ENCODE data around the gene MOCS1.

The MOCS1 gene

DNA sequence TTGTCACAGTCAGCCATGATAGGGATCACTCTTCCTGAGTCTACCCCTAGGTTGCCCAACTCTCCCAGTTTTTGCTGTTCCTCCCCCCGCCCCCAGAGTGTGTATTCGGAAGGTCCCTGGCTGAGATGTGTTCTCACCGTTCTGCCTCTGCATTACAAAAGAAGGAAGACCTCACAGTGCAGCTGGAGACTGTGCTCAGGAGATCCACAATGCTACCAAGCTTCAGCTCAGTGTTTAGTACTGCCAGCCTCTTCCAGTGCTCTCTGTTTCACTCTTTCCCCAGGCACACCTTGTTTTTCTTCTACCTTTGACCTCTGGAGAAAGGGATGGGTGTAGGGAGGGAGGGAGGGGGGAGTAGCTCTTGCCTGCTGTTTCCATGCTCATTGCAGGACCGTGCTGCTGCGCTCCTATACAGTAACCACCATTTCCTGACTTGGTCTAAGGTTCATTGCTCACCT lies 13.4 kb upstream of the MOCS1 start:
- Histone ChIP-seq H3K36me3 (ENCODE audit: control insufficient read depth, insufficient read depth, low read length) (no peaks in the 10 kb centered on the region), H3K9me3 (ENCODE audit: control insufficient read depth, insufficient read depth, low read length) (no peaks in the 10 kb centered on the region), H3K4me1 (ENCODE audit: control insufficient read depth, insufficient read depth, low read length) (peaks cover 13% of the 10 kb centered on the region), H3K27me3 (ENCODE audit: control insufficient read depth, insufficient read depth, low read length) (no peaks in the 10 kb centered on the region), H3K9ac (ENCODE audit: low read depth, low read length) (no peak overlapping the region), H3K4me3 (ENCODE audit: low read depth, low read length) (no peak overlapping the region)

DNA sequence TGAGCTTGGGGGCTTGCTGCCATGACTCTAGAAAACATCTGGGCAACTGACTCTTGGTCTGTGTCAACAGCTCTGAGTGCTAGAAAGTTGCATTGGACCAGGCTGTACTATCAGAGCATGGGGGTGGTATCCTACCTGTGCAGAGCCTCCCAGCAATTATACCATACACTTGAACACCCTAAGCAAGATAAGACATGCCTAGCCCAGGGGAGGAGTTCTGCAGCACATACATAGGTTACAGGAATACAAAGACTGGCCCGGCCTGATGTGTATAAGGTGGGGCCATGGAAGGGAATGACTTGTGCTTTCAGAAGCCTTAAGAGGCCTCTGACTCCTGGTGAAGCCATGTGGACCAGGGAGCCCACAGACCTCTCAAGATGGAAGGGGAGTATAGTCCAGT lies 11.4 kb upstream of the MOCS1 start:
- H3K4me3 ChIP-seq (ENCODE audit: low read depth, low read length) = no peak overlapping the region
- peaks cover 13% of the 10 kb centered on the region for H3K4me1 ChIP-seq (ENCODE audit: control insufficient read depth, insufficient read depth, low read length)
- no peaks in the 10 kb centered on the region for H3K27me3 ChIP-seq (ENCODE audit: control insufficient read depth, insufficient read depth, low read length)
- no peak overlapping the region for H3K9ac ChIP-seq (ENCODE audit: low read depth, low read length)
- no peaks in the 10 kb centered on the region for H3K36me3 ChIP-seq (ENCODE audit: control insufficient read depth, insufficient read depth, low read length)
- H3K9me3 ChIP-seq (ENCODE audit: control insufficient read depth, insufficient read depth, low read length) = no peaks in the 10 kb centered on the region

DNA sequence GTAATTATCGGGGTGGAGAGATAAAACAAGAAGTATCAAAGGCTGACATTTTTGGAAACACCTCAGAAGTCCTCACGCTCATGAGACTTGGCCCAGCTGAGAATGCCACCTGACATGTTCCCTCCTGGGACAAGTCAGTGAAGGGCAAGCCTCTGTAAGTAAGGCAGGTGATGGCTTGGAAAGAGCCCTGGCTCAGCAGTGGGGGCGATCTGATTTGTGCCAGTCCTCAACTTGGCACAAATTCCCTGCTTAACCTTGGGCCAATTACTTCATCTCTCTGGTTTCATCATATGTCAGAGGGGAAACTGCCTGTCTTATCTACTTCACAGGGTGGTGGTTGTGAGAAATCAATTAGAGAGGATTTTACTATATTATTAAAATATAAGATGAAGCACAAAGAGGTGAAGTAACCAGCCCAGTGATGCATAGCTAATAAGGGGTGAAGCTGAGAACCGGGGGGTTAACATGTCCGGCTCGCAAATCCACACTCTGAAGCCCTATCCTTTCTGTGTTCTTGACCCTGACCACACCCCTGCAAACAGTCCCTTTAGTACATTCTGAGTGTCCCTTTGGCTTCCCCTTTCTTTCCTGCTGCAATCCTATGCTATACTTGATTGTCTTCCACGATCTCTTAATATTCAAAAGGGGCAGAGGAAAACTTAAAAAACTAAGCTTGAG lies 8.8 kb upstream of the MOCS1 start:
- Histone ChIP-seq H3K4me3 (ENCODE audit: low read depth, low read length) (no peak overlapping the region), H3K27me3 (ENCODE audit: control insufficient read depth, insufficient read depth, low read length) (no peaks in the 10 kb centered on the region), H3K4me1 (ENCODE audit: control insufficient read depth, insufficient read depth, low read length) (peaks cover 17% of the 10 kb centered on the region), H3K36me3 (ENCODE audit: control insufficient read depth, insufficient read depth, low read length) (no peaks in the 10 kb centered on the region), H3K9me3 (ENCODE audit: control insufficient read depth, insufficient read depth, low read length) (no peaks in the 10 kb centered on the region), H3K9ac (ENCODE audit: low read depth, low read length) (no peak overlapping the region)

DNA sequence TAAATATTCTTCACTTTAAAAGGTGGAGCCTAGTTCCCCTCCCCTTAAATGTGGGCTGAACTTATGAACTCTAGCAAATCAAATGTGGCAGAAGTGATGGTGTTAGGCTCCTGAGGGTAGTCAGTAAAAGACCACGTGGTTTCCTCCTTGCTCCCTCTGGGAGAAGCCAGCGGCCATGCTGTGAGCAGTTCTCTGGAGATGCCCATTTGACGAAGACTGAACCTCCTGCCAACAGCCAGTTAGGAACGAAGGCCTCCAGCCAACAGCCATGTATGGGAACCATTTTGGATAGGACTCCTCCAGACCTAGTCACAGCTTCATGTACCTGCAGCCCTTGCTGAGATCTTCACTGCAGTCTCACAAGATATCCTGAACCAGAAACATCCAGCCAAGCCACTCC lies 7.6 kb upstream of the MOCS1 start:
- Histone ChIP-seq H3K36me3 (ENCODE audit: control insufficient read depth, insufficient read depth, low read length) (no peaks in the 10 kb centered on the region), H3K9me3 (ENCODE audit: control insufficient read depth, insufficient read depth, low read length) (no peaks in the 10 kb centered on the region), H3K4me1 (ENCODE audit: control insufficient read depth, insufficient read depth, low read length) (peaks cover 11% of the 10 kb centered on the region), H3K27me3 (ENCODE audit: control insufficient read depth, insufficient read depth, low read length) (no peaks in the 10 kb centered on the region), H3K4me3 (ENCODE audit: low read depth, low read length) (no peak overlapping the region), H3K9ac (ENCODE audit: low read depth, low read length) (no peak overlapping the region)

DNA sequence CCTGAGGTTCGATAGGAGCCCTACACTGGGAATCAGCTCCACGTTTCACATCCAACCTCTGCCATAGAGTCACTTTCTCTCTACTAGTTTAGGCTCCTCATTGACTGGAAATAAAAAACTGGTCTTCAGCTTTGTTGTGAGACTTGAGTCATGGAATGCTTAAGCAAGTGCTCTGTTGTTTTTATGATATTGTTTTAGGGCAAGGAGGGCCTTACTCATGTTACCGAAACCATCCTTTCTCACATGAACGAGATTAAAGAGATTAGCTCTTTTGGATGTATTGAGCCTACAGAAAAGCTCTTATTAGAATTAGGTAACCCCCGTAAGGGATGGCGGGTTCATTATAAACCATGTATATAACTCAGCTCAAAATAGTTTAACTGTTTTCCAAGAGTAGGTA lies 6.9 kb upstream of the MOCS1 start:
- Histone ChIP-seq H3K27me3 (ENCODE audit: control insufficient read depth, insufficient read depth, low read length) (no peaks in the 10 kb centered on the region), H3K9ac (ENCODE audit: low read depth, low read length) (no peak overlapping the region), H3K36me3 (ENCODE audit: control insufficient read depth, insufficient read depth, low read length) (no peaks in the 10 kb centered on the region), H3K4me3 (ENCODE audit: low read depth, low read length) (no peak overlapping the region), H3K4me1 (ENCODE audit: control insufficient read depth, insufficient read depth, low read length) (peaks cover 11% of the 10 kb centered on the region), H3K9me3 (ENCODE audit: control insufficient read depth, insufficient read depth, low read length) (no peaks in the 10 kb centered on the region)

DNA sequence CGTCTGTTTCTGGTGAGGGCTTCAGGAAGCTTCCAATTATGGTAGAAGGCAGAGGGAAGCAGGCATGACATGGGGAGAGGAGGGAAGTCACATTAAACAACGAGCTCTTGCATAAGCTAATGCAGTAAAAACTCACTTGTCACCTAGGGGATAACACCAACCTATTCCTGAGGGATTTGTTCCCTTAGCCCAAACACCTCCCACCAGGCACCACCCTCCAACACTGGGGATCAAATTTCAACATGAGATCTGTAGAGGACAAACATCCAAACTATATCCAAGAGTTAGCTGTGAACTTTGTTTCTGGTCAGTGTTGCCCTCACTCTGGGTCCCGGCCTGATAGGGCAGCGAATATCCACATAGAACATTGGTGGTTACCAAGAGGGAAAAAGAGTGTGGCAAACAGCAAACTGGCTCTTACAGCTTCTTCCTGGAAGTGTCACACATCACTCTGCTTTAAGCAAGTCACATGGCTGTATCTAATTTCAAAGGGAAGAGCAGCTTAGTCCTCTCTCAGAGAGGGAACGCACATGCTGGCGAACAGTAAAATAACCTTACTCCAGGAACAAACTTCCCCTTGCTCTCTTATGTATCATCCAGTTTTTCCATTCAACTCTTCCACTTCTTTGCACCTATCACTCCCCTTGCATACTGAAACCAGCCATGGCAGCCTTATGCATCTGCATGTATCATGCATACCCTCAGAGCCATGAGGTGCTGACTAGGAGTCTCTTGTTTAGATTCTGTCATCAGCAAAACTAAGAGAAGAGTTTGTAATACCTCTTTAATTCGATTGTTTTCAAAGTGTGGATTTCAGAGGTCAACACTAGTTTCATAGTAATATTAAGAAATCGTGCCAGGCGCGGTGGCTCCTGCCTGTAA lies 4.8 kb upstream of the MOCS1 start:
- no peaks in the 10 kb centered on the region for H3K36me3 ChIP-seq (ENCODE audit: control insufficient read depth, insufficient read depth, low read length)
- H3K27me3 ChIP-seq (ENCODE audit: control insufficient read depth, insufficient read depth, low read length) = peaks cover 9% of the 10 kb centered on the region
- no peak overlapping the region for H3K9ac ChIP-seq (ENCODE audit: low read depth, low read length)
- H3K4me3 ChIP-seq (ENCODE audit: low read depth, low read length) = no peak overlapping the region
- H3K9me3 ChIP-seq (ENCODE audit: control insufficient read depth, insufficient read depth, low read length) = no peaks in the 10 kb centered on the region
- peaks cover 11% of the 10 kb centered on the region for H3K4me1 ChIP-seq (ENCODE audit: control insufficient read depth, insufficient read depth, low read length)

DNA sequence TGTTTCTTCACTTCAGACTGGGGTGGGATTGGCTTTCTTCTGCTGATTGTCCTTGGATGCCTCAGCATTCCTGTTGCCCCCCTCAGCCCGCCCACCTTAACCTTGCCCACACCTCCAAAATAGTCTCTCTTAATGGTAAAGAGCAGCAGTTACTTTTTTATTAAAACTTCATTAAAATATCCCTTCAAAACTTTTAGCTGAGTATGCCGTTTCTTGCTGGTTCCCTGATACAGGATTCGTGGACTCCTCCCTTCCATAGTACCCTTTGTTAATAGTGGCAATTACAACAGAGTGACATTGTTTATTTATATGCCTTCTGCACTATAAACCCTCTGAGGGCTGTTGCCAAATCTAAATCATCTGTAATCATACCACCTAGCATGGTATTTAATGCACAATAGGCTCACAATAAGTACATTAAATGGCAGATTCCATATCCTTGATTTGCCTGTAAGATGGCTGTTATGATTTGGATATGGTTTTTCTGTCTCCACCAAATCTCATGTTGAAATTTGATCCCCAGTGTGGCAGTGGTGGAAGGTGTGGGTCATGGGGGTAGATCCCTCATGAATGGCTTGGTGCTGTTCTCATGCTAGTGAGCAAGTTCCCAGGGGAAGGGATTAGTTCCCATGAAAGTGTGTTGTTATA lies 3.5 kb upstream of the MOCS1 start:
- peaks cover 13% of the 10 kb centered on the region for H3K27me3 ChIP-seq (ENCODE audit: control insufficient read depth, insufficient read depth, low read length)
- no peaks in the 10 kb centered on the region for H3K9me3 ChIP-seq (ENCODE audit: control insufficient read depth, insufficient read depth, low read length)
- H3K9ac ChIP-seq (ENCODE audit: low read depth, low read length) = no peak overlapping the region
- no peaks in the 10 kb centered on the region for H3K36me3 ChIP-seq (ENCODE audit: control insufficient read depth, insufficient read depth, low read length)
- H3K4me1 ChIP-seq (ENCODE audit: control insufficient read depth, insufficient read depth, low read length) = peaks cover 11% of the 10 kb centered on the region
- H3K4me3 ChIP-seq (ENCODE audit: low read depth, low read length) = no peak overlapping the region

DNA sequence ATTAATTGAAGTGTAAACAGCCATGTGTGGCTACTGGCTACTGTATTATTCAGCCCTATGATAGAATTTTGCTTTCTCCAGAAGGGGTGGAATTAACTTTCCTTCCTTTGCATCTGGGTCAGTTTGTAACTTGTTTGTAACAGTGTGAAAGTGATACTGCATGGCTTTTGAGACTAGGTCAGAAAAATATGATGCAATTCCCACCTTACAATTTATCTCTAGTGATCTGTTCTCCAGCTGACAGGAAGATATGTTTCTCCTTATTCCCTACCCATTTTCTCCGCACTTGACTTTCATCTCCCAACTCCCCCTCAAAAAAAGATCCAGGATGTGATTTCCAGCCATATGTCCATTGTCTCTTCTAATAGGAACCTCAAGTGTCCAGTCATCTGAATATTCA lies 2.6 kb upstream of the MOCS1 start:
- Histone ChIP-seq H3K4me3 (ENCODE audit: low read depth, low read length) (no peak overlapping the region), H3K4me1 (ENCODE audit: control insufficient read depth, insufficient read depth, low read length) (peaks cover 13% of the 10 kb centered on the region)

DNA sequence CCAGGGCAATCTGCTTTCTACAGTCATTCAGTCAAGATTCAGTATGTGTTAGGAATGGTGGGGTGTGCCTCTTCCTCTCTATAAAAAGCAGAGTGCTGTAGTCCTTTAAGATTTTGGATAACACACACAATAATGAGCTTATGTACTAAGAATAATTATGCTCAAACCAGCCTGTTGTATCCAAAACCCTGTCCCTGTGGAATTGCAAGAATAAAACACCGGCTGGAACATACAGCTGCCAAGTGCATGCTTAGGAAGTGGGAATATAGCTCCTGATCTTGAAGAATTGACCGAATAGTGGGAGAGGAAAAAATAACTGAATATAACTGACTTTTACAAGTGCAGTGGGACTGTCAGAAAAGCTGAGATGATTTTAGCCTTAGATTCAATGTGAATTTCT lies 979 bp upstream of the MOCS1 start:
- no peaks in the 10 kb centered on the region for H3K36me3 ChIP-seq (ENCODE audit: control insufficient read depth, insufficient read depth, low read length)
- H3K9ac ChIP-seq (ENCODE audit: low read depth, low read length) = no peak overlapping the region
- peaks cover 13% of the 10 kb centered on the region for H3K4me1 ChIP-seq (ENCODE audit: control insufficient read depth, insufficient read depth, low read length)
- H3K9me3 ChIP-seq (ENCODE audit: control insufficient read depth, insufficient read depth, low read length) = no peaks in the 10 kb centered on the region
- H3K4me3 ChIP-seq (ENCODE audit: low read depth, low read length) = no peak overlapping the region
- peaks cover 13% of the 10 kb centered on the region for H3K27me3 ChIP-seq (ENCODE audit: control insufficient read depth, insufficient read depth, low read length)

More for the DNA sequence above, 2.6 kb upstream of the MOCS1 start:
- H3K9ac ChIP-seq (ENCODE audit: low read depth, low read length) = no peak overlapping the region
- no peaks in the 10 kb centered on the region for H3K9me3 ChIP-seq (ENCODE audit: control insufficient read depth, insufficient read depth, low read length)
- H3K27me3 ChIP-seq (ENCODE audit: control insufficient read depth, insufficient read depth, low read length) = peaks cover 13% of the 10 kb centered on the region
- H3K36me3 ChIP-seq (ENCODE audit: control insufficient read depth, insufficient read depth, low read length) = no peaks in the 10 kb centered on the region

DNA sequence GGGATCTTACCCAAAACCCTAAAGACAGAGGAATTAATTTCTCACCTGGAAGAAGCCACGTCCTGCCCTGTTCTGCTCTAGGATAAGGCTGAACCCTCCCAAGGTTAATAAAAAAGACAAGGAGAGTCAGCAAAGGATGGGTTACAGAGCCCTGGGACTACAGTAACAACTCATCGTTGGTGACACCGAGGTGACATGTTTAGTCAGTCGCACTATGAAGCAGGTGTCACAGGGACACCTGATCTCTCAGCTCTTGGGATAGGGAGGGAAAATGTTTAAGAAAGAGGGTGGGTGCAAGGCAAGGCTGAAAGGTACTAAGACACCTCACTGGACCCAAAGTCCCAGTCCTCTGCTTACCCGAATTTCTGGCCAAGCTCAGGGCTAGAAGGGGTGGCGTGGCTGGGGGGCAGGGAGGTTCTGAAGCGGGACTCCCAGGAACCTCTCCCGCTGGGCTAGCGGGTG lies 562 bp downstream of the MOCS1 start:
- H3K36me3 ChIP-seq (ENCODE audit: control insufficient read depth, insufficient read depth, low read length) = peaks cover 3% of the 10 kb centered on the region
- H3K4me3 ChIP-seq (ENCODE audit: low read depth, low read length) = peak overlapping the region; percentile 73
- H3K9ac ChIP-seq (ENCODE audit: low read depth, low read length) = peak overlapping the region; percentile 56

DNA sequence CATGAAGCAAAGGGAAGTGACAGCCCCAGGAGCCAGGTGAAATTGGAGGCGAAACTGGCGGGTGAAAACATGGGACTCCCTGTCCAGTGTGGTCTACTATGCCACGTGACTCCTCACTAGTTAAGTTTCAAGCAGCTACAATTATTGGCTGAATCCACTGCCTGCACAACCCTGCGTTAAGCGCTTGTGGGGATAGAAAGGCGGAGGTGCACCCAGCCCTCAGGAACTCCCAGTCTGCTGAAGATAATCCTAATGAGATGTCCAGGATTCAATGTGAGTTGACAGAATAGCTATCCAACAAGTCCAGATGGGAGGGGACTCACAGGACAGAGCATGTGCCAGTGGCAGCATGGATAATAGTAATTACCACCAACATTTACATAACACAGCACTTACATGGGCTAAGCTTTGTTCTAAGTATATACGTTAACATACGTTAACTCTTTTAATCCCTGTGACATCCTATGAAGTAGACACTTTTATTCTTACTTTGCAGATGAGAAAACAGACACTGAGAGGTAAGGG lies 1.8 kb downstream of the MOCS1 start:
- H3K9me3 ChIP-seq (ENCODE audit: control insufficient read depth, insufficient read depth, low read length) = no peaks in the 10 kb centered on the region
- peaks cover 2% of the 10 kb centered on the region for H3K4me1 ChIP-seq (ENCODE audit: control insufficient read depth, insufficient read depth, low read length)
- H3K4me3 ChIP-seq (ENCODE audit: low read depth, low read length) = no peak overlapping the region
- H3K9ac ChIP-seq (ENCODE audit: low read depth, low read length) = no peak overlapping the region
- H3K36me3 ChIP-seq (ENCODE audit: control insufficient read depth, insufficient read depth, low read length) = peaks cover 3% of the 10 kb centered on the region
- H3K27me3 ChIP-seq (ENCODE audit: control insufficient read depth, insufficient read depth, low read length) = peaks cover 13% of the 10 kb centered on the region

More for the DNA sequence above, 562 bp downstream of the MOCS1 start:
- Histone ChIP-seq H3K27me3 (ENCODE audit: control insufficient read depth, insufficient read depth, low read length) (peaks cover 13% of the 10 kb centered on the region), H3K9me3 (ENCODE audit: control insufficient read depth, insufficient read depth, low read length) (no peaks in the 10 kb centered on the region), H3K4me1 (ENCODE audit: control insufficient read depth, insufficient read depth, low read length) (peaks cover 7% of the 10 kb centered on the region)

All from iPS-15b (cell line).